HepG2 (cell line): ENCODE results near the gene NCBP2. TPM values are rescaled to one million over a fixed set of nuclear protein-coding genes. Genes with fewer than 3 reads are reported as not detected.

Experiments
- DNMT3B ChIP-seq: conservative IDR thresholded peaks from 2 replicates; pipeline ENCODE4 v1.6.1; 2016; ENCODE audit warnings: missing biosample characterization, control low read depth
- FUBP1 ChIP-seq: sonication (generic); formaldehyde crosslinking; IDR thresholded peaks from 2 replicates; pipeline ENCODE4 v1.5.1; 2020; ENCODE audit warnings: missing genetic modification reagents, mild to moderate bottlenecking, borderline replicate concordance
- GFI1 ChIP-seq: sonication (generic); formaldehyde crosslinking; IDR thresholded peaks from 2 replicates; pipeline ENCODE4 v1.5.0; 2020; ENCODE audit warnings: missing genetic modification reagents, mild to moderate bottlenecking, borderline replicate concordance
- HCFC1 ChIP-seq: fragments of 150-350 bp; IDR thresholded peaks from 2 replicates; pipeline ENCODE4 v1.6.1; 2014; ENCODE audit warnings: low read depth, low read length
- JDP2 ChIP-seq: sonication (generic); formaldehyde crosslinking; IDR thresholded peaks from 2 replicates; pipeline ENCODE4 v1.8.1; 2022; ENCODE audit warnings: missing genetic modification reagents, borderline replicate concordance
- NFYB ChIP-seq: sonication (generic); formaldehyde crosslinking; IDR thresholded peaks from 2 replicates; pipeline ENCODE4 v1.4.0; 2020; ENCODE audit warnings: missing genetic modification reagents
- RFX3 ChIP-seq: IDR thresholded peaks from 2 replicates; pipeline ENCODE4 v1.6.1; 2016; ENCODE audit warnings: missing biosample characterization, missing genetic modification reagents
- SIX4 ChIP-seq: sonication (generic); formaldehyde crosslinking; IDR thresholded peaks from 2 replicates; pipeline ENCODE4 v1.4.0; 2020; ENCODE audit warnings: missing genetic modification reagents
- THYN1 ChIP-seq: sonication (generic); formaldehyde crosslinking; IDR thresholded peaks from 2 replicates; pipeline ENCODE4 v1.8.1; 2023; ENCODE audit warnings: low read depth, mild to moderate bottlenecking, moderate library complexity, missing genetic modification reagents, borderline replicate concordance
- XRCC5 ChIP-seq: fragments of 200-400 bp; formaldehyde crosslinking; optimal IDR thresholded peaks from 2 replicates; pipeline ENCODE3; 2017; ENCODE audit warnings: mild to moderate bottlenecking, low read length
- ZBTB2 ChIP-seq: sonication (generic); formaldehyde crosslinking; IDR thresholded peaks from 2 replicates; pipeline ENCODE4 v1.8.0; 2022; ENCODE audit warnings: low read depth, missing genetic modification reagents
- ZC3H13 ChIP-seq: sonication (generic); formaldehyde crosslinking; IDR thresholded peaks from 2 replicates; pipeline ENCODE4 v1.8.1; 2023; ENCODE audit warnings: mild to moderate bottlenecking, missing genetic modification reagents, moderate library complexity
- ZNF282 ChIP-seq: fragments of 450-650 bp; IDR thresholded peaks from 2 replicates; pipeline ENCODE4 v1.6.1; 2018; ENCODE audit not compliant: partially characterized antibody
- ZNF333 ChIP-seq: sonication (generic); formaldehyde crosslinking; IDR thresholded peaks from 2 replicates; pipeline ENCODE4 v1.4.0; 2020; ENCODE audit warnings: mild to moderate bottlenecking, missing genetic modification reagents, borderline replicate concordance
- ZNF337 ChIP-seq: sonication (generic); formaldehyde crosslinking; IDR thresholded peaks from 2 replicates; pipeline ENCODE4 v1.5.1; 2020; ENCODE audit warnings: missing genetic modification reagents, low read depth, mild to moderate bottlenecking, borderline replicate concordance
- ZNF354B ChIP-seq: sonication (generic); formaldehyde crosslinking; IDR thresholded peaks from 2 replicates; pipeline ENCODE4 v1.8.0; 2022; ENCODE audit warnings: mild to moderate bottlenecking, missing genetic modification reagents
- ZNF691 ChIP-seq: sonication (generic); formaldehyde crosslinking; IDR thresholded peaks from 2 replicates; pipeline ENCODE4 v1.4.0; 2020; ENCODE audit warnings: missing genetic modification reagents, low read depth, mild to moderate bottlenecking, borderline replicate concordance
- polyA plus RNA-seq, 8 experiments: library from polyadenylated mRNA; depleted of rRNA in 3 of 8; stranded (reverse) in 7 of 8; unstranded in 1 of 8; fragments of >200 nt; fragmentation: Illumina TruSeq in 4 of 8; extraction: Trizol in 4 of 8; gene quantifications; 2 replicates each; pipeline versions ENCODE4 v1.2.1 to v1.2.3, GENCODE V29; 2011 to 2016; ENCODE audit warnings: low read depth in 4 of 8, missing spikeins in 1 of 8, mixed read lengths in 1 of 8; ENCODE audit not compliant: insufficient read depth in 1 of 8
- total RNA-seq, 5 experiments: library from RNA; depleted of rRNA; stranded (reverse); fragments of >200 nt; fragmentation: Illumina TruSeq; extraction: Trizol; gene quantifications; 2 replicates each; pipeline ENCODE4 v1.2.3, GENCODE V29; 2016; ENCODE audit warnings: low read depth in 1 of 5
- TF ChIP-seq, protein P1 (sequence below): sonication (generic); formaldehyde crosslinking; IDR thresholded peaks from 2 replicates; pipeline ENCODE4 v1.4.0; 2020; ENCODE audit warnings: missing genetic modification reagents
- TF ChIP-seq, protein P2 (sequence below): IDR thresholded peaks from 2 replicates; pipeline ENCODE4 v1.6.1; 2016; ENCODE audit warnings: missing compliant biosample characterization, missing genetic modification reagents, borderline replicate concordance

Gene NCBP2
- total and polyA plus RNA-seq, 2 of the 13 experiments (the other 11 are each of a cell fraction or from before 2014, with no cell fraction given), result 58.7 to 95.5 TPM

GRCh38 chr3:196942226-196942914 lies at the start of gene NCBP2 (continued):
- TF ChIP-seq FUBP1 (CRISPR knock-in tag), result 0 out of 2 replicates have a peak, but pooled peaks have one; percentile 17
- TF ChIP-seq XRCC5, result peak; percentile 94
- peak; percentile 62 for TF ChIP-seq GFI1 (CRISPR knock-in tag)
- no peak for TF ChIP-seq ZNF354B (CRISPR knock-in tag)
- TF ChIP-seq ZNF691 (CRISPR knock-in tag), result peak; percentile 94
- TF ChIP-seq ZNF282, result no peak
- TF ChIP-seq NFYB, result peak; percentile 97
- TF ChIP-seq ZBTB2, result peak; percentile 75
- peak; percentile 75 for TF ChIP-seq HCFC1
- TF ChIP-seq ZC3H13 (CRISPR knock-in tag), result peak; percentile 98
- TF ChIP-seq SIX4 (CRISPR knock-in tag), result peak; percentile 32; the same call in 1 of the 2 replicates
- TF ChIP-seq, protein P1, sequence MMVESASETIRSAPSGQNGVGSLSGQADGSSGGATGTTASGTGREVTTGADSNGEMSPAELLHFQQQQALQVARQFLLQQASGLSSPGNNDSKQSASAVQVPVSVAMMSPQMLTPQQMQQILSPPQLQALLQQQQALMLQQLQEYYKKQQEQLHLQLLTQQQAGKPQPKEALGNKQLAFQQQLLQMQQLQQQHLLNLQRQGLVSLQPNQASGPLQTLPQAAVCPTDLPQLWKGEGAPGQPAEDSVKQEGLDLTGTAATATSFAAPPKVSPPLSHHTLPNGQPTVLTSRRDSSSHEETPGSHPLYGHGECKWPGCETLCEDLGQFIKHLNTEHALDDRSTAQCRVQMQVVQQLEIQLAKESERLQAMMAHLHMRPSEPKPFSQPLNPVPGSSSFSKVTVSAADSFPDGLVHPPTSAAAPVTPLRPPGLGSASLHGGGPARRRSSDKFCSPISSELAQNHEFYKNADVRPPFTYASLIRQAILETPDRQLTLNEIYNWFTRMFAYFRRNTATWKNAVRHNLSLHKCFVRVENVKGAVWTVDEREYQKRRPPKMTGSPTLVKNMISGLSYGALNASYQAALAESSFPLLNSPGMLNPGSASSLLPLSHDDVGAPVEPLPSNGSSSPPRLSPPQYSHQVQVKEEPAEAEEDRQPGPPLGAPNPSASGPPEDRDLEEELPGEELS (CRISPR knock-in tag), result peak; percentile 55; the same call in 1 of the 2 replicates
- no peak for TF ChIP-seq RFX3
- no peak; the same call in 1 of the 2 replicates for TF ChIP-seq JDP2
- TF ChIP-seq, protein P2, sequence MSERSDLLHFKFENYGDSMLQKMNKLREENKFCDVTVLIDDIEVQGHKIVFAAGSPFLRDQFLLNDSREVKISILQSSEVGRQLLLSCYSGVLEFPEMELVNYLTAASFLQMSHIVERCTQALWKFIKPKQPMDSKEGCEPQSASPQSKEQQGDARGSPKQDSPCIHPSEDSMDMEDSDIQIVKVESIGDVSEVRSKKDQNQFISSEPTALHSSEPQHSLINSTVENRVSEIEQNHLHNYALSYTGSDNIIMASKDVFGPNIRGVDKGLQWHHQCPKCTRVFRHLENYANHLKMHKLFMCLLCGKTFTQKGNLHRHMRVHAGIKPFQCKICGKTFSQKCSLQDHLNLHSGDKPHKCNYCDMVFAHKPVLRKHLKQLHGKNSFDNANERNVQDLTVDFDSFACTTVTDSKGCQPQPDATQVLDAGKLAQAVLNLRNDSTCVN (CRISPR knock-in tag), result peak; percentile 81; the same call in 1 of the 2 replicates
- TF ChIP-seq ZNF333 (CRISPR knock-in tag), result peak; percentile 94
- peak; percentile 54; the same call in 1 of the 2 replicates for TF ChIP-seq ZNF337 (CRISPR knock-in tag)
- no peak for TF ChIP-seq THYN1 (CRISPR knock-in tag)
- no peak; the same call in 1 of the 2 replicates for TF ChIP-seq DNMT3B (CRISPR knock-in tag)
